HL-60 (cell line): ENCODE measurements around the gene FANCM.

ENCODE experiments used
- POLR2AphosphoS5 ChIP-seq: IDR thresholded peaks from 2 replicates; pipeline ENCODE4 v1.6.1; 2012; ENCODE audit warnings: low read depth
- TF ChIP-seq, protein P1 (sequence below): IDR thresholded peaks from one replicate; pipeline ENCODE4 v1.5.1; 2011; ENCODE audit warnings: low read length, control low read depth, inconsistent platforms; ENCODE audit not compliant: insufficient read depth
- TF ChIP-seq, protein P2 (sequence below): IDR thresholded peaks from 2 replicates; pipeline ENCODE4 v1.6.1; 2012; ENCODE audit warnings: low read depth; ENCODE audit not compliant: insufficient replicate concordance

DNA sequence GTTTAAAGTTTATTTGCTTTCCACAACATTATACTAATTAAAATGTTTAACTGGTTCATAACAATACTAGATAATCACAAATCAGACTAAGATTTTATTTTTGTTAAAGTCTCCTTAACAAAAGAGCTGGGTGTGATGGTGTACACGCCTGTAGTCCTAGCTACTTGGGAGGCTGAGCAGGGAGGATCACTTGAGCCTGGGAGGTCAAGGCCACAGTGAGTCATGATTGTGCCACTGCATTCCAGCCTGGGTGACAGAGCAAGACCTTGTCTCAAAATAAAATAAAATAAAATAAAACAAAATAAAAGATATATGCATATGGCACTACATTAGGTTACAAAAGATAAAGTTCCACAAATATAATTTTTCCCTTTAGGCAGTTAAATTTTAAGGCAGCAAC, 111.7 kb downstream of the FANCM start:
- TF ChIP-seq, protein P1, sequence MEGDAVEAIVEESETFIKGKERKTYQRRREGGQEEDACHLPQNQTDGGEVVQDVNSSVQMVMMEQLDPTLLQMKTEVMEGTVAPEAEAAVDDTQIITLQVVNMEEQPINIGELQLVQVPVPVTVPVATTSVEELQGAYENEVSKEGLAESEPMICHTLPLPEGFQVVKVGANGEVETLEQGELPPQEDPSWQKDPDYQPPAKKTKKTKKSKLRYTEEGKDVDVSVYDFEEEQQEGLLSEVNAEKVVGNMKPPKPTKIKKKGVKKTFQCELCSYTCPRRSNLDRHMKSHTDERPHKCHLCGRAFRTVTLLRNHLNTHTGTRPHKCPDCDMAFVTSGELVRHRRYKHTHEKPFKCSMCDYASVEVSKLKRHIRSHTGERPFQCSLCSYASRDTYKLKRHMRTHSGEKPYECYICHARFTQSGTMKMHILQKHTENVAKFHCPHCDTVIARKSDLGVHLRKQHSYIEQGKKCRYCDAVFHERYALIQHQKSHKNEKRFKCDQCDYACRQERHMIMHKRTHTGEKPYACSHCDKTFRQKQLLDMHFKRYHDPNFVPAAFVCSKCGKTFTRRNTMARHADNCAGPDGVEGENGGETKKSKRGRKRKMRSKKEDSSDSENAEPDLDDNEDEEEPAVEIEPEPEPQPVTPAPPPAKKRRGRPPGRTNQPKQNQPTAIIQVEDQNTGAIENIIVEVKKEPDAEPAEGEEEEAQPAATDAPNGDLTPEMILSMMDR, result no peak
- TF ChIP-seq POLR2AphosphoS5, result no peak
- TF ChIP-seq, protein P2, sequence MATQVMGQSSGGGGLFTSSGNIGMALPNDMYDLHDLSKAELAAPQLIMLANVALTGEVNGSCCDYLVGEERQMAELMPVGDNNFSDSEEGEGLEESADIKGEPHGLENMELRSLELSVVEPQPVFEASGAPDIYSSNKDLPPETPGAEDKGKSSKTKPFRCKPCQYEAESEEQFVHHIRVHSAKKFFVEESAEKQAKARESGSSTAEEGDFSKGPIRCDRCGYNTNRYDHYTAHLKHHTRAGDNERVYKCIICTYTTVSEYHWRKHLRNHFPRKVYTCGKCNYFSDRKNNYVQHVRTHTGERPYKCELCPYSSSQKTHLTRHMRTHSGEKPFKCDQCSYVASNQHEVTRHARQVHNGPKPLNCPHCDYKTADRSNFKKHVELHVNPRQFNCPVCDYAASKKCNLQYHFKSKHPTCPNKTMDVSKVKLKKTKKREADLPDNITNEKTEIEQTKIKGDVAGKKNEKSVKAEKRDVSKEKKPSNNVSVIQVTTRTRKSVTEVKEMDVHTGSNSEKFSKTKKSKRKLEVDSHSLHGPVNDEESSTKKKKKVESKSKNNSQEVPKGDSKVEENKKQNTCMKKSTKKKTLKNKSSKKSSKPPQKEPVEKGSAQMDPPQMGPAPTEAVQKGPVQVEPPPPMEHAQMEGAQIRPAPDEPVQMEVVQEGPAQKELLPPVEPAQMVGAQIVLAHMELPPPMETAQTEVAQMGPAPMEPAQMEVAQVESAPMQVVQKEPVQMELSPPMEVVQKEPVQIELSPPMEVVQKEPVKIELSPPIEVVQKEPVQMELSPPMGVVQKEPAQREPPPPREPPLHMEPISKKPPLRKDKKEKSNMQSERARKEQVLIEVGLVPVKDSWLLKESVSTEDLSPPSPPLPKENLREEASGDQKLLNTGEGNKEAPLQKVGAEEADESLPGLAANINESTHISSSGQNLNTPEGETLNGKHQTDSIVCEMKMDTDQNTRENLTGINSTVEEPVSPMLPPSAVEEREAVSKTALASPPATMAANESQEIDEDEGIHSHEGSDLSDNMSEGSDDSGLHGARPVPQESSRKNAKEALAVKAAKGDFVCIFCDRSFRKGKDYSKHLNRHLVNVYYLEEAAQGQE, result no peak
